PC-3 (cell line): ENCODE results near the gene PROSER2.

Source experiments
- EZH2 ChIP-seq: fragments of 300-600 bp; sonication (generic); IDR thresholded peaks from one replicate; pipeline ENCODE4 v1.6.1; 2017; ENCODE audit warnings: antibody characterized with exemption, mild to moderate bottlenecking, low read length; ENCODE audit not compliant: unreplicated experiment
- TF ChIP-seq, protein P1 (sequence below): fragments of 300-600 bp; sonication (generic); conservative IDR thresholded peaks from 2 replicates; pipeline ENCODE4 v1.5.1; 2017; ENCODE audit warnings: antibody characterized with exemption, low read depth, mild to moderate bottlenecking, low read length

- TF ChIP-seq, protein P1, sequence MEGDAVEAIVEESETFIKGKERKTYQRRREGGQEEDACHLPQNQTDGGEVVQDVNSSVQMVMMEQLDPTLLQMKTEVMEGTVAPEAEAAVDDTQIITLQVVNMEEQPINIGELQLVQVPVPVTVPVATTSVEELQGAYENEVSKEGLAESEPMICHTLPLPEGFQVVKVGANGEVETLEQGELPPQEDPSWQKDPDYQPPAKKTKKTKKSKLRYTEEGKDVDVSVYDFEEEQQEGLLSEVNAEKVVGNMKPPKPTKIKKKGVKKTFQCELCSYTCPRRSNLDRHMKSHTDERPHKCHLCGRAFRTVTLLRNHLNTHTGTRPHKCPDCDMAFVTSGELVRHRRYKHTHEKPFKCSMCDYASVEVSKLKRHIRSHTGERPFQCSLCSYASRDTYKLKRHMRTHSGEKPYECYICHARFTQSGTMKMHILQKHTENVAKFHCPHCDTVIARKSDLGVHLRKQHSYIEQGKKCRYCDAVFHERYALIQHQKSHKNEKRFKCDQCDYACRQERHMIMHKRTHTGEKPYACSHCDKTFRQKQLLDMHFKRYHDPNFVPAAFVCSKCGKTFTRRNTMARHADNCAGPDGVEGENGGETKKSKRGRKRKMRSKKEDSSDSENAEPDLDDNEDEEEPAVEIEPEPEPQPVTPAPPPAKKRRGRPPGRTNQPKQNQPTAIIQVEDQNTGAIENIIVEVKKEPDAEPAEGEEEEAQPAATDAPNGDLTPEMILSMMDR = no peak
- TF ChIP-seq EZH2 = no peak
Observed at GRCh38 chr10:11887381-11888227, 64.4 kb downstream of the PROSER2 start.
